GM21576 (cell line): ENCODE data around the gene CCDC88A.
"Not testable (repeated sequence)": the region's sequence is repeated elsewhere in the genome, so short reads cannot be mapped to it uniquely, and the experiment has no call there.

ENCODE experiments used
- ATAC-seq: cut with Tn5 transposase; IDR thresholded peaks from one replicate; pipeline ENCODE4 v1.9.1; 2021; ENCODE audit warnings: mild to moderate bottlenecking, moderate library complexity; ENCODE audit not compliant: unreplicated experiment

CCDC88A gene, protein sequence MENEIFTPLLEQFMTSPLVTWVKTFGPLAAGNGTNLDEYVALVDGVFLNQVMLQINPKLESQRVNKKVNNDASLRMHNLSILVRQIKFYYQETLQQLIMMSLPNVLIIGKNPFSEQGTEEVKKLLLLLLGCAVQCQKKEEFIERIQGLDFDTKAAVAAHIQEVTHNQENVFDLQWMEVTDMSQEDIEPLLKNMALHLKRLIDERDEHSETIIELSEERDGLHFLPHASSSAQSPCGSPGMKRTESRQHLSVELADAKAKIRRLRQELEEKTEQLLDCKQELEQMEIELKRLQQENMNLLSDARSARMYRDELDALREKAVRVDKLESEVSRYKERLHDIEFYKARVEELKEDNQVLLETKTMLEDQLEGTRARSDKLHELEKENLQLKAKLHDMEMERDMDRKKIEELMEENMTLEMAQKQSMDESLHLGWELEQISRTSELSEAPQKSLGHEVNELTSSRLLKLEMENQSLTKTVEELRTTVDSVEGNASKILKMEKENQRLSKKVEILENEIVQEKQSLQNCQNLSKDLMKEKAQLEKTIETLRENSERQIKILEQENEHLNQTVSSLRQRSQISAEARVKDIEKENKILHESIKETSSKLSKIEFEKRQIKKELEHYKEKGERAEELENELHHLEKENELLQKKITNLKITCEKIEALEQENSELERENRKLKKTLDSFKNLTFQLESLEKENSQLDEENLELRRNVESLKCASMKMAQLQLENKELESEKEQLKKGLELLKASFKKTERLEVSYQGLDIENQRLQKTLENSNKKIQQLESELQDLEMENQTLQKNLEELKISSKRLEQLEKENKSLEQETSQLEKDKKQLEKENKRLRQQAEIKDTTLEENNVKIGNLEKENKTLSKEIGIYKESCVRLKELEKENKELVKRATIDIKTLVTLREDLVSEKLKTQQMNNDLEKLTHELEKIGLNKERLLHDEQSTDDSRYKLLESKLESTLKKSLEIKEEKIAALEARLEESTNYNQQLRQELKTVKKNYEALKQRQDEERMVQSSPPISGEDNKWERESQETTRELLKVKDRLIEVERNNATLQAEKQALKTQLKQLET (N-terminal part only)

DNA sequence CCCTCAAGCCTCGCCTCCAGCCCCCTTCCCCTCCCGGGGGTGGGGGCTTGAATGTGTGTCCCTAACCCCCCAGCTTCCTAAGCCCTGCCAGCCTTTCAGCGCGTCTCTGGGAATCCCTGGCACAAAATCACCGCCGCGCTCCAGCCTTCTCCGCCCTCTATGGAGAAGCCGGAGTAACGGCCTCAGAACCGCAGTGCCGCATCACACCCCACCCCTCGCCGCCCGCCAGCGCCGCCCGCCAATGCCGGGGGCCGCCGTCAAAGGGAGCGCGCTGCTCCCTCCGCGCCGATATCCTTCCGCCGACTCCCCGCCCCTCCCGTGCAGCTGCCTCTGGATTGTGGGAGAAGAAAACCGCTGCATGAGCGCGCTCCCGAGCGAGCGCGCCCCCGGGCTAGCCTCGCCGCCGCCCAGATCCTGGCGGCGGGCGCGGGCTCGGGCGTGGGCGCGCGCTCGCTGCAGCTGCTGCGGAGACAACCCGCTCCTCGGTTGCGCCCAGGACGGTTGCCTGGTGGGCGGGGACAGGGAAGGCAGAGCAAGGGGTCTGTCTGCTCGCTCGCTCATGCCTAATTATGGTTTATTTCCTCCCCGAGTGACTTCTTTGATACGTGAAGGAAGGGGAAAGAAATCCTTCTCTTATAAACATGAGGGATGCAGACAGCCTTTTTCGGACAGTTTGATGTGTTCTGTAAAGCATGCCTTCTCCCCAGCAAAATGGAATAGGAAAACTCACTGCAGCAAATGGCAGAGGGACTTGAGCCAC lies at the start of gene CCDC88A:
Gene CCDC88A, minus strand, starts transcription at position 178 of the 760 bp plus-strand sequence. CDS start 777 bp downstream, outside the sequence.
- peak; percentile 78 for ATAC-seq

DNA sequence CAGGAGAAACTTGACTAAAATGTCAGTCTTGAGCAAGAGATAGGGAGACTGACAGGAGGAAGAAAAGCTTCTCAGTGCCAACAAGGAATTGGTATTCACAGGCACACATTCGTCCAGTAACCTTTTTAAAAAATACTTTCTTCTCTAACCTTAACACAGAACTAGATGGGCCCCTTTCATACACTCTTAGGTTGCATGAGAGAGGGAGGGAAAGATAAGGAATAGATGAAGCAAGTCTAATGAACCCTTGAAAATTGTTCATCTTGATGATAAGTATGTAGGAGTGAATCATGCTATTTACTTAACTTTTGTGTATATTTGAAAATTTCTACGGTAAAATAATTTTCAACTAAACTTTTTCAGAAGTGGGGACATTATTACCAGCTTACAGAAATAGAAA lies 42.0 kb upstream of the CCDC88A start:
- ATAC-seq: no peak

GRCh38 chr2:55460562-55460961 lies 40.9 kb upstream of the CCDC88A start:
- ATAC-seq: no peak

DNA sequence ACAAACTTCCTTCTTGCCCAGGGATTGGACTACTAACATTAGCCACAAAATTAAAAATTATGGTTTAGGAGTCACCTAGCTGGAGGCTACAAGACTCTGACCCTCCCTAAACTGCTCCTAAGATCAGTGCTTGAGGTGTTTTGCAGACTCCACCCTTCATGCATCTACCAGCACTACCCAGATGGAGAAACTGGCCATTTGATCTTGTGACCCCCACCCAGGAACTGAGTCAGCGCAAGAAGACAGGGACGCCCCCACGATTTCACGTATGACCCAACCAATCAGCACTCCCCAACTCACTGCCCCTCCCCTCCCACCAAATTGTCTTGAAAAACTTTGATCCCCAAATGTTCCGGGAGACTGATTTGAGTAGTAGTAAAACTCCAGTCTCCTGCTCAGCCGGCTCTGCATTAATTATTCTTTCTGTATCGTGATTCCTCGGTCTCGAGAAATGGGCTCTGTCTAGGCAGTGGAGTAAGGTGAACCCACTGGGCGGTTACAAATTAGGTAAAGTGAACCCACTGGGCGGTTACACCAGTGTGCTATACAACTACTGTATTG lies 40.1 kb upstream of the CCDC88A start:
- no peak for ATAC-seq

DNA sequence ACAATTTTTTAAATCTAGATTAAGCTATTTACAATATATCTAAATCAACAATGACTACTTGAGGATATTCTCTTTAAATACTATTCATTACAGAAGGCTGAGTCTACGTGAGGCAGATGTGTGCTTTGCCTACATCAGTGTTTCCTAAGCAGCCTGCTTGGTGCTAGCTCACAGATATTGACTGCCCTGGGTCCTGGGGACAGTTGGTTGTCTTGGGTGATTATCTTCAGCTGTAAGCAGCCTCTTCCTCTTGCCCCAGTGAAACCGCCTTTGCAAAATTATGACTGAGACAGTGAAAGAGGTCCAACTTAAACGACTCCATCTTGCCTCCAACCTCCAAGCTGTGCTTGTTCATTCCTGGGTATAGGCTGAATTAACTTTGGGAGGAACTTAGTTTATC lies 39.6 kb upstream of the CCDC88A start:
- no peak for ATAC-seq

DNA sequence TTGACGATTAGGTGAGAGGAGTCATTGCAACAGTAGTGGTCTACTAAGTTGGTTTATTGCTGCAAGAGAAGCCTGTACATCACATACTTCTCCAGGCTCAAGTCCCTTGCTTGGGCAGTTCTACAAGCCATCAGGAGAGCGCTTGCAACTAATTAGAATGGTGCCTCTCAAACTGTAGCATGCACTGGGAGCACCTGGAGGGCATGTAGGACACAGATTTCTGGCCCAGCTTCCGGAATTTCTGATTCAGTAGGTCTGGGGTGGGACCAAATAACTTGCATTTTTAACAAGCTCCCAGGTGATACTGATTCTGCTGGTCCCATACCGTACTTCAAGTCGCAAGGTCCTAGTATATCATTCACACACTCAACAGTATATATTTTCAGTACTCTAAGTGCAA lies 34.5 kb upstream of the CCDC88A start:
- no peak for ATAC-seq

- no peak for ATAC-seq
Measured at GRCh38 chr2:55452879-55453278, 33.2 kb upstream of the CCDC88A start.

DNA sequence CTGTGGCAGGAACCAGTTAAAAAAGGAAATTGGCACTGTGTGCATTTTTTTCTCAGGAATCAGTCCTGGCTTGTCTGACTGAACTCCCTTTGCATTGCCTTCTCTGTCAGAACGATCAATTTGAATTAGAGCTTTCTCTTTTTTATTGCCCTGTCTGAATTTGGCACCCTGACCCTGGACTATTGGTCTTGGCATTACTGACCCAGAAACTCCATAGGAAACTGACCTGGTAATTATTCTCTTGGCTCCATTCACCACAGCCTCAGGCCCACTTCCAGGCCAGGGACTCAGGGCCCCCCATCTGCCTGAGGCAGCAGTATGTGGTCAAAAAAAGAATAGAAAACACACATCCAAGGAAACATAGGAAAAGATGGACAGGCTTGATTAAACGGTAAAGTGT lies 32.0 kb upstream of the CCDC88A start:
- no peak for ATAC-seq

GRCh38 chr2:55450014-55450413 lies 30.4 kb upstream of the CCDC88A start:
- not testable (repeated sequence) for ATAC-seq

DNA sequence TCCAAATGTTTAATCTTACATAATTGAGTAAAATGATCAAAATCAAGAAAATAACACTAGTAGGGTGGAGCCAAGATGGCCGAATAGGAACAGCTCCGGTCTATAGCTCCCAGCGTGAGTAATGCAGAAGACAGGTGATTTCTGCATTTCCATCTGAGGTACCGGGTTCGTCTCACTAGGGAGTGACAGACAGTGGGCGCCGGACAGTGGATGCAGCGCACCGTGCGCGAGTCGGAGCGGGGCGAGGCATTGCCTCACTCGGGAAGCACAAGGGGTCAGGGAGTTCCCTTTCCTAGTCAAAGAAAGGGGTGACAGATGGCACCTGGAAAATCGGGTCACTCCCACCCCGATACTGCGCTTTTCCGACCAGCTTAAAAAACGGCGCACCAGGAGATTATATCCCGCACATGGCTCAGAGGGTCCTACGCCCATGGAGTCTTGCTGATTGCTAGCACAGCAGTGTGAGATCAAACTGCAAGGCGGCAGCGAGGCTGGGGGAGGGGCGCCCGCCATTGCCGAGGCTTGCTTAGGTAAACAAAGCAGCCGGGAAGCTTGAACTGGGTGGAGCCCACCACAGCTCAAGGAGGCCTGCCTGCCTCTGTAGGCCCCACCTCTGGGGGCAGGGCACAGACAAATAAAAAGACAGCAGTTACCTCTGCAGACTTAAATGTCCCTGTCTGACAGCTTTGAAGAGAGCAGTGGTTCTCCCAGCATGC lies 22.5 kb upstream of the CCDC88A start:
- ATAC-seq: not testable (repeated sequence)

- ATAC-seq: no peak
Measured at GRCh38 chr2:55441280-55441892, 21.7 kb upstream of the CCDC88A start.

DNA sequence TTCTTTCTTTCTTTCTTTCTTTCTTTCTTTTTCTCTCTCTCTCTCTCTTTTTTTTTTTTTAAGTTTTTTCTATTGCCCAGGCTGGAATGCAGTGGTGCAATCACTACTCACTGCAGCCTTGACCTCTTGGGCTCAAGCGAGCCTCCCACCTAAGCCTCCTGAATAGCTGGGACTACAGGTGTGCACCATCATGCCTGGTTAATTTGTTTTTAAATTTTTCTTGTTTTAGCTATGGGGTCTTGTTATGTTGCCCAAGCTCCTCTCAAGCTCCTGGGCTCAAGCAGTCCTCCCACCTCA lies 19.4 kb upstream of the CCDC88A start:
- no peak for ATAC-seq

- no peak for ATAC-seq
Measured at GRCh38 chr2:55438391-55439100, 18.9 kb upstream of the CCDC88A start.

DNA sequence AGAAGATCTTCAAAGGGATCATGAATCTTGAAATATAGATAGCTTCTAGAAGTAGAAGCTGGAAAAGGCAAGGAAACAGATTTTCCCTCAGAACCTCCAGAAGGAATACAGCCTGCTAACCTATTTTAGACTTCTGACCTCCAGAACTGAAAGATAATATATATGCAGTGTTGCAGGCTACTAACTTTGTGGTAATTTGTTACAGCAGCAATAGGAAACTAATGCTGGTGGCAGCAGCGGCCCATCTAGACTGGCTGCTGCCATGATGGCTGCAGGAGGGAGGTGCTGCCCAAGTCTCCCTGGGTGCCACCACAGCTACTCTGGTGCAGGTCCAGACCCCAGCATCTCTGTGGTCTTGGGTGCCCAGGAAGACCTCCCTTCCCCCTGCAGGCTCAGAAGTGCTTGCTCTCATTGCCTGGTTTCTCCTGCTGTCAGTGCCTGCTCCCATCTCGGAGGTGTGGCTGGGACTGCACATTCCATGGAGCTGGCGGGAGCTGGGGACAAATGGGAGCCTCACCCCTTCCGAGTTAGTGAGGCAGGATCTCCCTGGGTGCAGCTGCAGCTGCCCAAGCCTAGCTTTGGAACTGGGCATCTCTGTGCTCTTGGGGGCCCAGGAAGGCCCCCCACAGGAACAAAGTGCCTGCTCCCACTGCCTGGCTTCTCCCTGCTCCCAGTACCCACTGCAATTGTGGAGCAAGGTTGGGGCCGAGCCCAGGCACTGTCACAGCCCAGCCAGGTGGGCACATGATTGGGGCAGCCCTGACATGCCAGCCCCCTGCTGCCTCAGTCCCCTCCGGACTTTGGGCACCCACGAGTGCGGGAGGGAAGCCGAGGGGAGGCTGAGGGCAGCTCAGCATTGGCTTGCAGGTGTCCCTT lies 18.1 kb upstream of the CCDC88A start:
- ATAC-seq: no peak

DNA sequence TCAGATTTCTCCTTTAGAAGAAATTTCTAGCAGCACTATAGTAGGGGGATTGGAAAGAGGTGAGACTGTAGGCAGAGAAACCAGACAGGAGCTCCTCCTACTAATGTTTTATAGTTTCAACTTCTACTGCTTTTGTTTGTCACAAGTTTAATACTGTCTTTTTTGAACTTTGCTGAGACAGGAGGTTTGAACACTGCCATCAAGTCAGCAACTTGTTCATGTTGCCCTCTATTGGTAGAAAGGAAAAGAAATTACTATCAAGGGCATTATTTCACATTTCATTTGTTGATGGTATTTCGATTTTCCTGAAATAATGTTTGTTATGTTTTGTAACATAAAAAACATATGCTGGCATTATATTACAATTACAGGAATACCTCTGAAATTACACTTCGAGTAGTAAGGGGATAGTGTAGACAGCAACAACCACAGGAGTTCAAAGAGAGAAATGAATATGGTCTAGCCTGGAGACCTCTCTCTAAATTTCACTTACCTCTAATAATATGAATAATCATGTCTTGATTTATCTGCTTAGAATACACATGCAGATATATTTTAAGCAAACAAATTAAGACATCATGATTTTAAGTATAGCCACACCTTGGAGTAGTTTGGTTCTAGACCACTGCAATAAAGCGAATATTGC lies 12.4 kb upstream of the CCDC88A start:
- ATAC-seq: peak; percentile 70

GRCh38 chr2:55430211-55430975 lies 10.7 kb upstream of the CCDC88A start:
- ATAC-seq: no peak

DNA sequence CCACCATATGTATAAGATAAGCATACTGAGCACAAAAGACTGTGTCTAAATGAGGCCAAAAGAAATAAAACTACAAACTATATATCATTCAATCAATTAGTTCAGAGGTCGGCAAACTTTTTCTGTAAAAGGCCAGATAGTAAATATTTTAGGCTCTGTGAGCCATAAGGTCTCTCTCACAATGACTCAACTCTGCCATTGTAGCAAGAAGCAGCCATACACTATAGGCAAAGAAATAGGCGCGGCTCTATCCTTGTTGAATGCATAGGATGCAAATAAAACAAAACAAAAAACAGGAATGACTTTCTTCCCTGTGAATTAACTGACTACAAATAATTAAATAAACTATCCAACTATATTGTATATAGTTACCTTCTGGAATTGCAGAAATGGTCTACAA lies 8.6 kb upstream of the CCDC88A start:
- no peak for ATAC-seq
